NCI-H2196 (cell line): ENCODE data around the gene LAMTOR1.
A peak's percentile ranks its signal among the peaks of the same experiment; 100 is the strongest.

ENCODE experiments used
- DNase-seq: peaks from one replicate; lab custom pipeline; 2025; ENCODE audit not compliant: unreplicated experiment; lab: John Stamatoyannopoulos, UW

The LAMTOR1 gene

DNA sequence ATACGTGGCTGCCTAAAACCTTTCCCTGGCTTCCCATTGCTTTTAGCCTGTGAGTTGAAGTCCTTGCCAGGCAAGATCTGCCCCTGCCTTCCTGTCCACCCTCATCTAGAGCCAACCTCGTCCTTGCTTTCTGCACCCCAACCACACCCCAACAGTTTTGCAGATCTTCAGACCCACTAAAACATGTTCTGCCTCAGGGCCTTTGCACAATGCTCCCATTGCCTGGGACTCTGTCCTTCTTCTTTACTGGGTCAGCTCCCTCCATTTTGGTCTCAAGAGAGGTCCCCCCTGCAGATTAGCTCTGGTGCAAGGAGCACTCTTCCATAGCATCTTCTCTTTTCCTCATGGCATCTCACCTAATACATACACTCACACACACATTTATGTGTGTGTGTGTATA, 17.8 kb upstream of the LAMTOR1 start:
- DNase-seq: no peak

DNA sequence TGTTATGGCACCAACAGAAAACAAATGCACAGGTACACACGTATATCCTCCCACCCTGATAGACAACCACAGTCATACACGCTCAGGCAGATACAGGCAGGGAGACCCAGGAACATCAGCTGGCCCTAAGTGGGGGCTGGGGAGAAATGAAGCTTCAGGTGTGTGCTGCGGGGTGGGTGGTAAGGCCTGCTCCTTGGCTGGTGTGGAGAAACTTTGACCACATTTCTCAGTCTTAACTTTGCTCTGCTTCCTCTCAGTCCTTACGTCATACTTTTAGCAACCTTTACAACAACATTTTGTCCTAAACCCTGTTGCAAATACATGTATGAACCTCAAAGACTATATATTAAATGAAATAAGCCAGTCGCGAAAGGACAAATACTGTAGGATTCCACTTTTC, 16.1 kb upstream of the LAMTOR1 start:
- no peak for DNase-seq

DNA sequence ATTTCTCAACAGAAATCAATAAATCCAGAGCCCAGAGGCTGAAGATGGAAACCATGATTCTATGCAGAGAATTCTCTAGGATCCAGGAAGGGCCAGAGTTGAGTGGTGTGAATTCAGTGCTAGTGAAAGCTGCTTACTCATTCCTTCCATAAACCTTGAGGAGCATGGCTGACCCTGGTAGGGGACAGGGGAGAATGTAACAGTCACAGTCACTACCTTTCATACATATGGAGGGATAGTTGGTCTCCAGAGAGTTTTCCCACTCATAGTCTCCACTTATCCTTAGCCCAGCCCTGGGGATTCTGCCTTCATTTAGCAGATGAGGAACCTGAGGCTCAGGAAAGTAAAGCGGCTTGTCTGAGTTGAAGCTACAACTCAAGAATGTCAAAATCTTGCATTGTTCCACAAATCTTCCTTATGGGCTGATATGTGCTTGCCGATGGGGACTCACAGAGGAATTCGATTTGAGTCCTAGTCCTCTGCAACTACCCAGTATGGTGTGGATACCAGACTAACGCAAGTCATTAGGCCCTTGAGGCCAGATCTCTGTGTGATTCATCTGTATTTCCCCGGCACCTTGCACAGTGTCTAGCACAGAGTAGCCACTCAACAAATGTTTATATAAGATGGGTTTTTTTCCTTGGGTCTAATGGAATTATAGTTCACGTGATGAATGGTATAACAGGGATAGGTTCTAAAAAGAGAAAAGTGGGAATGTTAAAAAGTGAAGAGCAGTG, 13.1 kb upstream of the LAMTOR1 start:
- DNase-seq: no peak

DNA sequence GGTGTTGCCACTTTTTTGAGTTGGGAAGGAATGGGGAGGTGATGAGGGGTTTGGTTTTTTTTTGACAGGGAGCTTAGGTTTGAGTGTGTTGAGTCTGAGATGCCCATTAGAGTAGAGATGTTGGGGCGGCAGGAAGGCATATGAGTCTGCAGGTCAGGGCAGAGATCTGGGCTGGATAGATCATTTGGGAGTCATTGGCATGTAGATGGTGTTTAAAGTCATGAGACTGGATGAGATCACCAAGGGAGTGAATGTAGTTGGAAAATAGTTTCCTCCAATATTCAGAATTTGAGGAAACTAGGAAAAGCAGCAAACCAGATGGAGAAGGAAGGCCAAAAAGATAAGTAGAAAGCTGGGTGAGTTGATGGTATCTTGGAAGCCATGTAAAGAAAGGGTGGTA, 11.5 kb upstream of the LAMTOR1 start:
- DNase-seq: no peak

DNA sequence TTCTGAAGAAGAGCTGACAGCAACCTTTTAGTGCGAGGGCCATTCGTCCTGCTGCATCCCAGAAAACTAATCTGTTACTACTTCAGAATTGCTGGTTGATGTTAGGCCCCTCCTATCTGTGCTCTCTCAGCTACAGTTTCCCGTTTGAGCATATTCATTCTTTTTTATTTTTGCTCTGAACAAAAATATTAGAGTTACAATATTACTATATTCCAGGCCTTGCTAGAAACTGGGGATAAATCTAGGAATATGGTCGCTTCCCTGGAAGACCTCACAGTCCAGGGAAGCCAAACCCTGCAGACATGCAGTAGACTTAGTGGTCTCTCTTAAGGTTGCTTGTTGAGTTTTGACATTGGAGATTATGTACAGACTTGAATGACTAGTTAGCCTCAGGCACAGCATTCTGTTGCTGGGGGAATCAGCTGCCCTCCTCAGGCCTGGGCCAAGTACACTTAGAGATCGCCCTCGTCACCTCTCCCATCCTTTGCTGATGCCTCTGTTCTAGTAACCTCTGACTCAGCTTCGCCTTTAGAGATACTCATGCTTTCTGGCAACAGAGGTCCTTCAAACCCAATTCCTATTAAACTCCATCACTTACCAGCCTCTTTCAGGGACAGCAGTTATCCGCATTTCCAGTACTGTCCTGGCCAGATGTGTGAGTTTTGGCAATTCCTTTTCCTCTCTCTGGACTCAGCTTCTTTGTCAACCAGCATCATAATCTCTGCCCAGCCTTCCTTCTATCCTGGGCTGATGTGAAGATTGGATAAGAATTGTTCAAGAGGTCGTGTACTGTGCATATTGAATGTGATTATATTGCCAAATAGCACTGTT, 10.1 kb upstream of the LAMTOR1 start:
- DNase-seq: no peak

DNA sequence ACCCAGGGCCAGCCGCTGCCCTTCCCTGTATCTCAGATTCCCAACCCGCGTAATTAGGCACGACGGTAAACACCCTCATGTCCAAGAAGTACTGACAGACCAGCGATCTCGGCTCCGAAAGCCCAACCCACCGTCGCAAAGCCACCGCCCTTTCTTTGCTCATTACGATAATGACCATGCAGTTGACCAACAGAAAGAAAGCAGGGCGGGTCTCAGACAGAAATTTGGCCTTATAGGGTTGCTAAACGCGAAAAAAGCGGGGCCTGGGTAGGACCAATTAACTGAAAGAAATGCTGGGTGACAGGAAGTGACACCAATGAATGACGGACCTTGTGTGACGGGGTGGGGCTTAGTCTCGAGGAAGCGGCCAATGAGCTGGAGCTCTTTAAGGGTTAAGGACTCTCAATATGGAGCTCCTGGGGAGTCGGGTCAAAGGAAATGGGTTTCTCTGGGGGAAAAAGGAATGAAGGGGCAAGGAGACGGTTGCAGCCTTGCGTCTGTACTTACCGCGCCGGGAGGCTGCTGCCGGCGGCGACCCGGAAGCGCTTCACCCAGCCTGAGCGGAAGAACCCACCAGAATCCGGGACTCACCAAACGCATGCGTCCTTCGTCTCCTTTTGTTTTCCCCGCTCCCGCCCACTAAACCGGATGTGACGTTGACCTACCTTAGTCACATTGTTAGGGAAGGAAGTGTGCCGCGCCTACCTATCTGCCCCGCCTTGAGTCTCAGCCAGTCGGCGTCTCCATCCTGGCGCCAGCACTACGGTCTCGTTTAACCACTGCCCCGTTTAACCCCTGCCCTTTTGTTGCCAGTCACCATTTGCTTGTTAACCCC, 9.3 kb upstream of the LAMTOR1 start, which contains the start of gene ANAPC15:
Gene ANAPC15, minus strand, starts transcription at position 553 of the 835 bp plus-strand sequence. CDS start 1,419 bp downstream, outside the sequence.
- DNase-seq: peak; percentile 99

DNA sequence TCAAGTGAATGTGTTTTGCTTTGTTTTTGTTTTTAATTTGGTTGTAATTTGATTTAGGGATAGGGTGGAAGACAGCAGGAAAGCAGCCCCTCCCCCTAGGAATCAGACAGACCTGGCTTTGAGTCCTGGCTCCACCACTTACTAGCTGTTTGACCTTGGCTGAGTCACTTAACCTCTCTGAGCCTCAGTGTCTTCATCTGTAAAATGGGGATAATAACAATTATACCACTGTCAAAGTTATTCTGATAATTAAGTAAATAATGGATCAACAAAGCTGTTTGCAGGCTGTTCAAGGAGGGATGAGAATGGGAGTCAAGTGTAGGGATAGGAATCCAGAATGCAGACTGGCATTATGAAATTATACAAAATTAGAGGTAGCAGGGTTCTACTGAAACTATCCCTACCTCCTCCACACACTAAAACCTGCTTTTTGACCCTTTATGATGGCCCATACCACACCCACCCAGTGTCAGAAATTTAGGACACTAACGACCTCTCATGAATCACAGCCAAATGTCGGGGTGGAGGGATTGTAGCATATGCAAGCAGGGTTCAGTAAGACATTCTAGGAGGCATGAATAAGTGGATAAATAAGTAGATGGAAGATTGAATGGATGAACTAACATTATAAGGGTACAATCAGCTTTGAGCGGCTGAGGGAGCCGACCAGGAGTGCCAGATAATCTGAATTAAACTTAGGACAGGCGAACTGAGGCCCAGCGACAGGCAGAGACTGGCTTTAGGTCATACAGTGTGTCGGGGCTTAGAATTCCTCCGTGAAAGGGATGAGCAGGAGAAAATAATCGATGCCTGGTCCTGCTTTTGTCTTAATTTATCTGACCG, 8.4 kb upstream of the LAMTOR1 start:
- DNase-seq: no peak

DNA sequence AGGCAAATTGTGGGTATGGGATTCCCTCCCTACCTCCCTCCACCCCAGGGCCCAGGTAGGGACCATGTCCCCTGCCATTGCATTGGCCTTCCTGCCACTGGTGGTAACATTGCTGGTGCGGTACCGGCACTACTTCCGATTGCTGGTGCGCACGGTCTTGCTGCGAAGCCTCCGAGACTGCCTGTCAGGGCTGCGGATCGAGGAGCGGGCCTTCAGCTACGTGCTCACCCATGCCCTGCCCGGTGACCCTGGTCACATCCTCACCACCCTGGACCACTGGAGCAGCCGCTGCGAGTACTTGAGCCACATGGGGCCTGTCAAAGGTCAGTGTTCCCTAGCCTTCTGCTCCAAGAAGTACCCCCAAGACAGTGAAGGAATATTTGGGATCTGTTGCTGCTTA, 2.8 kb upstream of the LAMTOR1 start, which contains the start of gene TOMT:
Gene TOMT, plus strand, starts transcription at position 37 of the 400 bp plus-strand sequence. Its CDS starts 28 bp downstream, at position 65.
- DNase-seq: no peak

DNA sequence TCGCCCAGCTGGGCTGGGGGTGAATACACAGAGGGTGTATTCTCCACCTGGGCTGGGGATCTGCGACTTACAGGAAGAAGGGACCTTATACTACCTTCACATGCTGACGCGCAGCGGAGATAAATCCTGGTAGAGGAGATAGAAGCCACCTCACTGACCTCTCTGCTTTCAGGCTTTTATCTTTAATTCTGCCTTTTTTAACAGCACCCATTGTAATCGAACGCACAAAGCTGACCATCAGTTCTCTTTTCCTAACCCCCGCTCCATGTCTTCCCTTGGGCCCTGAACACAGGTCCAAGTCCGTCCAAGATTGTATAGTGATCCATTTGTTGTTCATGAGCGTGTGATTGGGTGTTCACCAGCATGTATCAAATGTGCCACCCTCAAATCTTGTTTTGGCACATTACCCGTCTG, 664 bp upstream of the LAMTOR1 start:
- no peak for DNase-seq

DNA sequence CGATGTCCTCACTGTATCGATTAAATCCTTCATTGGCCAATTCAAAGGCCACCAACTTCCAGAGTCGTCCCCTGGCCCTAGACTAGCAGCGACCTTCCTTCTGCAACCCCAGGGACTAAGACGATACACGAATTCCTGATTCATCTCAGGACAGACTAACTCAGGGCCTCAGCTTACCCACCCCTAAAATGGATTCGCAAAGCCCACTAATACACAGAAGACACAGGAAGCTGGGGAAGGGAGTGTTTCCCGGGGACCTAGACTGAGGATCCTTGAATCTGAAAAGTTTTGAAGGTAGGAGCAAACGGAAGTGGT, 509 bp downstream of the LAMTOR1 start:
- DNase-seq: no peak

DNA sequence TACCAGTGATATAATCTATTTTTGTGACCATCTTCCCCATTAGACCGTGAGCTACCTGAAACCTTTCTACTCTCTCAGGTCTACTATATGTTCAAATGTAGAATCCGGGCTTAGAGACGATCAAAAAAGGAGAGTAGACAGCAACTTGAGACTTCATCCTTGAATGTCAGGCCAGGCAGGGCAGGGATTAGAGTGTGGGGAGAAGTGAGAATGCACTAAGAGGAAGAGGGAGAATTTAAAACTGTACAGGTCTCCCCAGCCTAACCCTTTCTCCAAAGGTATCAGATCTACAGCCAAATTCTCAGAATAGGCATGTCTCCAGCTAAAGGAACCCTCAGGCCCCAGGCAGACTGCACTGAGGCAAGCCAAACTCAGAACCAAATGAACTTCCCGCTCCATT, 935 bp downstream of the LAMTOR1 start:
- DNase-seq: no peak

DNA sequence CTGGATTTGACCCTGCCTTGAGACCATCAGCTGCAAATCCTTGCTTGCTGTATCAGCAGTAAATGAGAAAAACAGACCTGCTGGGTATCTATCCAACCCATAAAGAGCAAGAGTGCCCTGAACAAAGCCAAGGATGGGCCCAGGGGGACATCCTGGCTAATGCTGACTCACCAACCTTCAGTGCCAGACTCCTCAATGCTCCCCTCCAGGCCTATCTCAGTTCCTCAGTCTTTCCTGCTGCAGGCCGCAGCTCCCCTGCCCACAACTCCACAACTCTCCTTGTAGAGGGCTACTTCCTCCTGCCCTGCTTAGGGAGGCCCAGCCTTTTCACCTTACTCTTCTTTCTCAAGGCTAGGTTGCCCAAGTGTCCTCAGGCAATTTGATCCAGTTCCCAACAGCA, 2.6 kb downstream of the LAMTOR1 start:
- DNase-seq: no peak

DNA sequence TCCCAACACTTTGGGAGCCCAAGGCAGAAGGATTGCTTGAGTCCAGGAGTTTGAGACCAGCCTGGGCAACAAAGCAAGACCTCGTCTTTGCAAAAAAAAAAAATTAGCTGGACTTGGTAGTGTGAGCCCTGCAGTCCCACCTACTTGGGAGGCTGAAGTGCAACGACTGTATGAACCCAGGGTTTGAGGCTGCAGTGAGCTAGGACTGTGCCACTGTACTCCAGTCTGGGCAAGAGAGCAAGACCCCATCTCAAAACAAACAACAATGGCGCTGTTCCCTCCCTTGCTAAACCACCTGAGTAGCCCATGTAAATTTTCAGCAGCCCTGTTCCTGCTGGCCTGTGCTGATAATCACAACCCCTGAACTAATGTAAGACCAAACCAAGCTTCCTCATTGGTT, 3.1 kb downstream of the LAMTOR1 start:
- DNase-seq: no peak

DNA sequence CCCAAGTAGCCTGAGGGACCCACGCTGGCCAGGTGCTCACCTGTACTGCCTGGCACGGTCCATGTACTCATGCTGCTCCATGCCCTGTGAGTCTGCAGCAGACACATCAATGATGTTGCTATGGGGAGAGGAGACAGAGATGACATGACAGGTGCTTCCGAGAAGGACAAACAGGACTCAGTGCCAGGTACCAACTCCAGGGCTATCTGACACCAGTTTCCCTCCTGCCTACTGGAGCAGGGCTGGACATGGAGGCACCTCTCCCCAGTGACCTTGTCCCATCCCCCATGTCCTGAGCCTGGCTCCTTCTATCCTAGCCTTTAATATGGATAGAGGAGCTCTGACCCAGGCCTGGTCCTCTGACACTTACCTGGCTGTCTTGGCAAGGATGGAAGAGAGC, 4.4 kb downstream of the LAMTOR1 start:
- no peak for DNase-seq

DNA sequence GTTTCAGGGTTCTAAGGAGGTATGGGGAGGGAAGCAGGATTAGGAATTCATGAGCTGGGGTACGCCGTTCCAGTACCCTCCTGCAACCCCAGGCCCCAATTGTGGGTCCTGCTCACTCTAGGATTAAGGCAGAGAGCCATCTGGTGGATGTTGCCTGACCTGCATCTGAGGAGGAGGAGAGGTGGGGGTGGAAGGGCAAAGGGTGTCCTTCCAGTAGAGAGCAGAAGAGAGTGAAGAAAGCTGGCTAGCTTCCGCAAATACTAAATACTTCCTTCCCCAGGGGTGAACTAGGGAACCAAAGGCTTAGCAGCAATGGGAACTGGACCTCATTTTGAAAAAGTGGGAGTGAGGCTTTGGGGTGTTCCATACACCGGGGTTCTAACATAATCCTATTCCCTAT, 11.8 kb downstream of the LAMTOR1 start:
- DNase-seq: peak; percentile 65

DNA sequence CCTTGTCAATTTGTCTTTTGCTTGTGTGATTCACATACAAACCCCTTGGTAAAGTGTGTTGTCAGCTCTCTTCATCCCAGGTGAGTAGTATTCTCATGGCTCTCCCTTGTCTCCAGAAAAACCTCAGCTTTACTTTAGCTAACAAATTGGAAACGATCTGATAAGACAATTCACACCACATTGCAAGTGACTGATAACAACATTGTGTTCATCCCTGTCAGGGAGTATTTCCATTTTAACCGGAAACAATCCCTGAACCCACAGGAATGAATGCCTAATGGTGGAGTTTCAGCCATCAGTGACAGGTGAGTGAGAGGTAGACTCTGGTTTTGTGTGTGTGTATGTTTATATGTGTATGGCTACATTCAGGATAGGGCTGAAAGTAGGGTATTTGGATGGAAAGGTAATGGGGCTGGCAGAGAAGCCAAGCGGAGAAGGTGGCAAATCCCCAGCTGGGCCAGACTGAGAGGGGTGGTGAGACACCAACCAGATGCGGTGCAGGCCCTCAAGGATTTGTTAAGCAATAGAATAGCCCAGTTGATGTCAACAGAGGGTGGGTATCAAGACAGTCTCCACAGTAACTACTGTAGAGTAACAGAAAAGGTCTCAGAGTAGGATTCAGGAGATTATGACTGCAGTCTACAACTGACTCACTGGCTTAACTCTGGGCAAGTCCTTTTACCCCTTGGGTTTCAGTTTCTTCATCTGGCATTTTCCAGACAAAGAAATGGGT, 14.9 kb downstream of the LAMTOR1 start:
- DNase-seq: no peak

DNA sequence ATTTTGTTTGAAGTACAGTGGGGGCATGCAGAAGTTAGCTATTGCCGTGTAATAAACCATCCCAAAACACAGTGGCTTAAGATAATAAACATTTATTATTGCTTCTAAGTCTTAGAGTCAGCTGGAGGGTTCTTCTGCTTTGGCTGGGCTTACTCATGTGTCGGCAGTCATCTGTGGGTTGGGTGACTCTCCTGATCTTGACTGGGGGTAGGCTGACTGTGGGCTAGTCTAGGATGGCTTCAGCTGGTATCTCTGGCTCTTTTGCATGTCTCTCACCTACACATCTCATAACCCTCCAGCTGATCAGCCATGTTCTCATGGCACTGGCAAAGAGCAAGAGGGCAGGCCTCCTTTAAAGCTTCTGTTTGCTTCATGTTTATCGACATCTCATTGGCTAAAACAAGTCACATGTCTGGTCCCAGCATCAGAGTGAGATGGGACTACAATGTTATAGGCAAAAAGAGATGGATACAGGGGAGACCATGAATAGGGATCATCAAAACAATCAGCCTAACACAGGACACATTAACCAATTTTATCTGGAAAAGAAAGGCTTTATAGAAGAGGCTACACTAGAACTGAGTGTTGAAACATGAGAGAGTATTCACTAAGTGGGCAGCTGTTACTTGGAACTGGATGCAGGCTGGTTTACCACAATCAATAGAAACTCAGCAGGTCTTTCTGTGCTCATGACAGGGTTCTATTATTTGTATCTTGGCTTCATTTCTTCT, 17.3 kb downstream of the LAMTOR1 start:
- peak; percentile 62 for DNase-seq

DNA sequence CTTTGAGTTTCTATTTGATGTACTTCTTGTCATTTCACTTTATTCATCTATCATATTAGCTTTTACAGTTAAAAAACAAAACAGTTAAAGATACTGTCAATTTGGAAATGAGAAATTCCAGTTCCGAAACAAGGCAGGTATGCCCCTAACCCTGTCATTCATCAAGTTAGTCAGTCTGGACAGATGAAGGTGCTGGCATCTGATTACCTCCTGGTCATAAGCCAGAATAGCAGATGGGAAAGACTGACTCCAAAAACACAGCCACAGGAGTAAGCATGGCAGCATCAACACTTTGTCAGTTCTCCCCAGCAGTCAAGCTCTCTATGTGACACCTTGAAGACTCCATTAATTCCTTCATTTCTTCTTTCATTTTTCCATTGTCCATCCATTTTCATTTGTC, 18.1 kb downstream of the LAMTOR1 start:
- no peak for DNase-seq

DNA sequence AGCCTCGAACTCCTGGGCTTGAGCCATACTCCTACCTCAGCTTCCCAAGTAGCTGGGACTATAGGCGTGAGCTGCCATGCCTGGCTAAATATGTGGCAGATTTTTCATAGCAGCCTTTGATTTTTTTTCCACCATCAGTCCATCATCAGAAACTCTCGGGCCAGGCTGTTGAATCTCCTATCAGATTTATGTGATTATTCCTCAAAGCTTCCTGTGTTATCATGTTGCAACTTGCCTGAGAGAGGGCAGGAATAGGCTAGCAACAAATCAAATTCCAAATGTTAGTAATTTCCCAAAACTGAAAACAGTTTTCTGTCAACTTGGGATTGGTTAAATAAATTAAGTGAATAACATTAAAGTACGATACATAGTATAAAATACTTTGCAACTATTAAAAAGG, 19.0 kb downstream of the LAMTOR1 start:
- DNase-seq: no peak
